ENCODE data around the gene DDOST.

DNA sequence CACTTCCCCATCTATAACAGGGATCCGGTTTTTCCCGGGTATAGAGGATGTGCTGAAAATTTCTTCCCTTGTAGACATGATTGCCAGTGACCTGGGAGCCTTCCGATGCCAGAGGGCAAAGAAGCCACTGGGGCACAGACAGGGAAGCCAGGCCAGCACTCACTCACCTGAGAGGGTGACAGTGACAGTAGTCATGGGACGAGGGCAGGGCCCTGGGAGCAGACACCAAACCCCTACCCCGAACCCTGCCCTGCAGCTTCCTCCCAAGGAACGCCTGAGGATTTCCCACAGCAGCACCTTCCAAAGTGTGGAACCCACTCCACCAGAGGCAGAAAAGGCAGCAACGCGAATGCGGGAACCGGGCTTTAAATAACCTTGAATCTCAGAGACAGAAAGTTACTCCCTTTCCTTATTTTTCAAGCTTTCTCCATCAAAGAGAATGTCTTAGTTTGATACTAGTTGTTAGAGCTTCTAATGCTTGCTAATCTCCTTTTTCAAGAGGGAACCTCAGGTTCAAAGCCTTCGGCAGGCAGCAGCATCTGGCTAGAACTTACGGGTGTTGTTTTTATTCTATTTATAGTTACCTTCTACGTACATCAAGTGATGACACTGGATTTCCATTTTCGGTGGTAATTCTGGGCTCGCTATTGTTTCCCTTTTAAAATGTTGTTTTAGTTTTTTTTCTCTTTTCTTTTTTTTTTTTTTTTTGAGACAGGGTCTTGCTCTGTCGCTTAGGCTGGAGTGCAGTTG lies 2.8 kb downstream of the DDOST start:
- TF ChIP-seq POLR2A (IDR thresholded peaks at IDR 0.05; ENCODE audit: low read depth, low read length): no peak
- no peak for TF ChIP-seq POU2F2 (IDR thresholded peaks at IDR 0.05; ENCODE audit: low read depth, low read length)
- TF ChIP-seq POLR2AphosphoS5 (IDR thresholded peaks at IDR 0.05; ENCODE audit: low read depth, low read length): no peak
- no peak for TF ChIP-seq TAF1 (IDR thresholded peaks at IDR 0.05; ENCODE audit: low read depth, low read length)
